Urothelium cell line (cell line): ENCODE data around the gene FAM83E.
A peak's percentile ranks its signal among the peaks of the same experiment; 100 is the strongest.
"Not testable (repeated sequence)": the region's sequence is repeated elsewhere in the genome, so short reads cannot be mapped to it uniquely, and the experiment has no call there.

Experiments
- DNase-seq: peaks from one replicate; pipeline ENCODE4 v3.0.0; 2011; ENCODE audit warnings: low spot score, mixed read lengths
- FAIRE-seq: peaks from 2 replicates; lab custom pipeline; 2011; peaks lifted over from hg19 to GRCh38; lab: Jason Lieb, UNC

The FAM83E gene

DNA sequence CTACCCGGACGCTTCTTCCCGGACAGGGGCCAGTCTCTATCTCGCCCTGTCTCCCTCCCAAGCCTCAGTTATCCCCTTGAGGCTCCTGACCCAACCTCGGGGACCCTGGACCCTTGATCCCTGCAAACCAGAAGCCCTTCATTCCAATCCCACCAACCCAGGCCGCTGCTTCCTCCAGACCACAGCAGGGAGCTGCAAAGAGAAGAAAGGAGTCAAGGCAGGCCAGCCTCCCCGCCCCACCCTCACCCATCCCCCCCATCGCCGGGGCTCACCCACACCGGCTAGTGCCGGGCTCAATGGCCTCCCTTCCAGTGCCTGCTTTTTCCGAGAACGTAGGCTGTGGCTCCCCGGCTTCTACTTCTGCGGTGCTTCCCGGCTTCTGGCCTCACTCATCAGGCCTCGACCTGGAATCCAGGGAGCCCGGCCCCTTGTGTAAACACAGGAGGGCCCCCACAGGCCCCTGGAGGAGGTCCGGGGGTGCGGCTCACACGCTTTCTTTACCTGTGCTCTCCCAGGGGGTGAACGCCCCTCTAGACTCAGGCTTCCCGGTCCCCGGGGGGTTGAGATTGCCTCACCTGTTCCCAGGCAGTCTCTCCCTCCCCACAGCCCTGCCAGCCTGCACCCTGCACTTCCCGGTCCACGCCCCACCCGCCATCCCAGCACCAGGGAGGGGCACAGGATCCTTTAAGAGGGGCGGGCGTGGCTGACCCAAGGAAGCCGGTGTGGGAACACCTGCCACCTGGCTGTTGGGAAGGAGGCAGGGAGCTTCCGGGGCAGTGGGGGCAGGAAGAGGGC lies at the start of gene FAM83E:
TSS of gene FAM83E (minus strand) at position 641 of the 795 bp plus-strand sequence. CDS start 1,704 bp downstream, outside the sequence.
- FAIRE-seq (no peak), DNase-seq (no peak)

DNA sequence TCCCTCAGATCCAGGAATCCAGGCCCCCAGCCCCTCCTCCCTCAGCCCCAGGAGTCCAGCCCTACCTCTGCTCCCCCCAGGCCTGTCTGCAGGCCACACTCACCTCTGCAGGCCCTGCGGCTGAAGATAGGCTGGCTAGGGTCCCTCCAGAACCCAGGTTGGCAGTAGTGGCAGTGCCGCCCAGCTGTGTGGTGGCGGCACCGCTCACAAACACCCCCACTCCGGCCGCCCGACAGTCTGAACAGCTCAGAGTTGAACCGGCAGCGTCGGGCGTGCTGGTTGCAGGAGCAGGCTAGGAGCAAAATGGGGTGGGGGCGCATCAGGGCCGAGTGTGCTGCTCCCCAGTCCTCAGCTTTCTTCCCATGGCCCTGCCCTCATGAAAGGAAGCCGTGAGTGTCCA lies 49.6 kb upstream of the FAM83E start:
- FAIRE-seq (no peak), DNase-seq (no peak)

DNA sequence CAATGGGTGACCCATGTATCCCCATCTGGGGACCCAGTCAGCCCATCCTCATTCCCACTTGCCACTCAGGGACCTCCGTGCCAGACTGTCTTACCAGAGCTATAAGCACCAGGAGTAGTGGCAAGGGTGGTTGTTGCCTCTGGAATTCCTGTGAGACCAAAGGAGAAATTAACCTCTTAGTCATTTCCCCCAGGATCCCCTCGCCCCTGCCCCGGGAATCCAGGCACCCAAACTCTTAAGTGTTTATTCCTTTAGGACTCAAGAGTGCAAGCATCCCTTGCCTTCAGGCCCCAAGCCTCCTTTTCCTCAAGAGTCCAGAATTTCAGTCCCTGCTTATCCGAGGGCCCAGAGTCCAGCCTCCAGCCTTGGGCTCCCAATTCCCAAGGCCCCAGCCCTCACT lies 48.8 kb upstream of the FAM83E start:
- DNase-seq (no peak), FAIRE-seq (no peak)

DNA sequence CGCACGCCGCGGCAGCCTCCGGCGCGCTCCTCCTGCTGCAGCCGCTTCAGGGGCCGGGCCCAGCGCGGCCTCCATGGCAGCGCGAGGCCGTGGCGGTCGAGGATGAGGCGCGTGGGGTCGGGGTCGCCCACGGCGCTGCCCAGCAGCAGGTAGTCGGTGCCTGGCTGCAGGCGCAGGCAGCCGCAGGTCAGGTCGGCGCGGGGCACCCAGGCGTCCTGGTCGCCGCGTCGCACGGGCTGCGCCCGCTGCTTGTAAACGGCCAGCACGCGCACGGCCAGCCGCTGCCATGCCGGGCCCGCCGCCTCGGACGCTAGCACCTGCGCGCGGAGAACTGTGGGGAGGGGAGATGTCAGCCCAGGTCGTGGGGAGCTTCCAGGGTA lies 46.8 kb upstream of the FAM83E start:
- DNase-seq (no peak), FAIRE-seq (no peak)

DNA sequence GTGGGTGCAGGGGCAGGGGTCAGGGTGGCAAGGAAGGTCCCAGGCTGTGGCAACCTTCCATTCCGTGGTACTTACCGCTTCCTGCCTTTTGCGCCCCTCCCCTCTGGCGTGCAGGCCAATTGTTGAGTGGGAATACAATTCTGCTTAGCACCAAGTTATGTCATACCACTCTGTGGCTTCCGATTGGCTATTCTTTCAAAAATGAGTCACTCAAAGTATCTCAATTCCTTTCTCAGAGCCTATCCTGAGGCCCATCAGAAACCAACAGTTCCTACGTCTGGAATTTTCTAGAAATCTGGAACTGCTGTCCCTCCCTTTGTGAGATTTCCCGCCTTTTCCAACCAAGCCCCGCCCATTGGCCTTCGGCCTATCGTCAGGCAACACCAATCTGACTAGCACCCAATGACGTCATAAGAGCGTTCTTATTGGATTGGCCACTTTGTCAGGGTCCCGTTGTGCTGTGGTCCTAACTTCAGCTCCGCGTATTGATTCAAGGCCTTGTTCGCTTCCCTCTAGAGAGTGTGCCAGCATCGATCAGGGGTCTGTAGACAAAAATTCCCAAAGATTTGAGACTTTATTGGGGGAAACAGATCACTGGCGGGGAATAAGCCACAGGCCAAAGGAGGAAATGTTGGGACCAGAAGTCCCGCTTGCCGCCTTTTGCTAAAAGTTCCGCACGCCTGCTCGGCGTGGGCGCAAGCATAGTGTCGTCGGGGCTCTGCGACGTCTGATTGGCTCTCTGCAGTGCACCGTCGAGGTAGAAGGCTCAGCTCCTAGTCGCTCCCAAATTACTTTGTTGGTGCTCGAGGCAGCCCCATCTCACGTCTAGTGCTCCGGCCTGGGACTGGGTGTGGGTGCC lies 46.2 kb upstream of the FAM83E start:
- FAIRE-seq (no peak), DNase-seq (peak; percentile 72)

DNA sequence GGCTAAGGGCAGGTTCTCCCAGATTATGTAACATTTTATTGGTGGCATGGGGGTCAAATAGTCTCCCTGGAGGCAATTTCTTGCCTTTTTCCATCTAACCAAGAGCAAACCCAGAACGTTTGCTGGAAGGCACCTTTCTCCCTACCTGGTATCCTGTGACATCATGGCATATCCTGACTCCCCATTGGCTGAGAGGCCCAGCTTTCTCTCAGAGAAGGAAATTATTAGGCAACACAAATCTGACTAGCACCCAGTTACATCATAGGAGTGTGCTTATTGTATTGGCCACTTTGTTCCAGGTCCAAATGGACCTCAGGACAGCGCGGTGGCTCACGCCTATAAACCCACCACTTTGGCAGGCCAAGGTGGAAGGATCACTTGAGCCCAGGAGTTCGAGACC lies 44.9 kb upstream of the FAM83E start:
- FAIRE-seq (no peak), DNase-seq (no peak)

DNA sequence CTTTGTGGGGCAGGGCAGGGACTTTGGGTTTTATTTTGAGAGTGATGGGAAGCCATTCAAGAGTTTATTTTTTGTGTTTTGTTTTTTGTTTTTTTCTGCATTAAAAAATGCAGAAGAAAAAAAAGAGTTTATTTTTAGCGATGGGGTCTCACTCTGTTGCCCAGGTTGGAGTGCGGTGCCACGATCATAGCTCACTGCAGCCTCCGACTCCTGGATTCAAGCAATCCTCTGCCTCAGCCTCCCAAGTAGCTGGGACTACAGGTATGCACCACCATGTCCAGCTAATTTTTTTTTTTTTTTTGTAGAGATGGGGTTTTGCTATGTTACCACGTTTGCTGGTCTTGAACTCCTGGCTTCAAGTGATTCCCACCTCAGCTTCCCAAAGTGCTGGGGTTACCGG lies 43.6 kb upstream of the FAM83E start:
- no peak for DNase-seq
- no peak for FAIRE-seq

DNA sequence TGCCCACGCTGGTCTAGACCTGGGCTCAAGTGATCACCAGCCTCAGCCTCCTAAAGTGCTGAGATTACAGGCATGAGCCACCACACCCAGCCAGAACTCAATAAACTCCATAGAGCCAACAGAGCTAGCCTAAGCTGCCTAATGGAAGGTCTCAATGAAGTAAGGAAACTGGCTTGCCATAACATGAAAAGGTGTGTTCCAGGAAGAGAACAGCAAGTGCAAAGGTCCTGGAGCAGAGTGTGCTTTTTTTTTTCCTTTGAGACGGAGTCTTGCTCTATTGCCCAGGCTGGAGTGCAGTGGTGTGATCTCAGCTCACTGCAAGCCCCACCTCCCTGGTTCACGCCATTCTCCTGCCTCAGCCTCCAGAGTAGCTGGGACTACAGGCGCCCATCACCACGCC lies 43.0 kb upstream of the FAM83E start:
- not testable (repeated sequence) for FAIRE-seq, DNase-seq

DNA sequence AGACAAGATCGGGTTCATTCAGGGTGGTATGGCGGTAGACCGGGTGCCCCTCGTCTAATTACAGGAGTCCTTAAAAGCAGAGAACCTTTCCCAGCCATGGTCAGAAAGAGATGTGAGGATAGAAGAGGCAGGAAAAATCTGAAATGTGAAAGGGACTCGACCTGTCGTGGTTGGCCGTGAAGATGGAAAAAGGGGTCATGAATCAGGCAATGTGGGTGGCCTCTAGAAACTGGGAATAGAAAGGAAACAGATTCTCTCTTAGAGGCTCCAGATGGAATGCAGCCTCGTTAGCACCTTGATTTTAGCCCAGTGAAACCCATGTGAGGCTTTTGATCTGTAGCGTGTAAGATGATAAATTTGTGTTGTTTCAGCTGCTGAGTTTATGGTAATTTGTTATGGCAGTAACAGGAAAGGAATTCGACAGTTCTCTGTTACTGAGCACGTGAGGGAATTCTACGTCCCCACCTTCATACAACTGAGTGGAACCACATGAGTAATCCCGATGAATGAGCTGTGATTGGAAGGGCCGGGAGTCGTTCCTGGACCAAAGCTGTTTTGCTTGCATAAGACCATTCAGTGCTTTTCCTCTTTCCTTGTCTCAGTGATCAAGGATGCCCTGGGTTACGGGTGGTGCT lies 42.1 kb upstream of the FAM83E start:
- peak; percentile 63 for DNase-seq
- FAIRE-seq = no peak

DNA sequence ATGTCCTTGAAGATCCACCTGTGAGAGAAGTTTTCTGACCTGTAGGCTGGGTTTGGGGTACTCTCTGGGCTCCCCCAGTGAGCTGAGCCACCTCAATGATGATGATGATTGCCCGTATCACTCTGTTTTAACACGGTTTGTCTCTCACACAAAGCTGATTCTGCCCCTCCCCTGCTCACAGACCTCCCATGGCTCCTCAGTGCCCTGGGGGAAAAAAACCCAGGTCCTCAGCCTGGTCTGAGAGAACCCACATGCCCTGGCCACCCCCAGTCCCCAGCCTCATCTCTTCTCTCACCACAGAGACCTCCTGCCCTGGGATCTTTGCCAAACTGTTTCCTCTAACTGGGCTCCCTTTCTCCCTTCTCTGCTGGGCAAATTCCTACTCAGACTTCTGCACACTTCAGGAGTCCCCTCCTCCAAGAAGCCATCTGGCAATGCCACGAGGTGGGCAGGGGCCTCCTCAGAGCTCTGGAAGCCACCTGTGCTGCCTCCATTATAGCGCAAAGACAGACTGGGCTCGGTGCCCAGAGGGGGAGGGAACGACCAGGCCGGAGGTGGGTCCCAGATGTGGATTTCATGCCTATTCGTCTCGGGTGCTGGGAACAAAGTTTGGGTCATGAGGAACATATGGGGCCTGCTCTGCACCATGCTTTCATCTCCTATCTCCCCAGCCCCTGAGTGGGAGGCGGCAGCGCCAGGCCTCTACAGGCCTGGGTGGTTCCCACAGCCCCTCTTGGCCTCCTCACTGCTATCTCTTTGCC lies 39.6 kb upstream of the FAM83E start:
- no peak for DNase-seq
- no peak for FAIRE-seq

DNA sequence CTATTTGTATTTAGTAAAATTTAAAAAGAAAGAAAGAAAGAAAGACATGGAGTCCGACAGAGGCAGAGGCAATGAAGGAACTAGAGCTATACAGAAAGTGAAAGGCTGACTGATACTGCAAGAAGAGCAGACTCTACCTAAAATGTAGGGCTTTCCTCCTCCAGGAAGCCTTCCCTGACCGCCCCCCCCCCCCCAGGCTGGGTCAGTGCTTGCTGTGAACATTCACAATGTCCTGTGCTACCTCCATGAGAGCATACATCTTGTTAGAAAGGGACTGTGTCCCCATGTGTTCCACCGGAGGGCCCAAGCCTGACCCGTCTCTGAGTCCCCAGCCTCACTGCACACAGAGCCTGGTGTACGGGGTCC lies 36.8 kb upstream of the FAM83E start:
- FAIRE-seq (no peak), DNase-seq (no peak)

DNA sequence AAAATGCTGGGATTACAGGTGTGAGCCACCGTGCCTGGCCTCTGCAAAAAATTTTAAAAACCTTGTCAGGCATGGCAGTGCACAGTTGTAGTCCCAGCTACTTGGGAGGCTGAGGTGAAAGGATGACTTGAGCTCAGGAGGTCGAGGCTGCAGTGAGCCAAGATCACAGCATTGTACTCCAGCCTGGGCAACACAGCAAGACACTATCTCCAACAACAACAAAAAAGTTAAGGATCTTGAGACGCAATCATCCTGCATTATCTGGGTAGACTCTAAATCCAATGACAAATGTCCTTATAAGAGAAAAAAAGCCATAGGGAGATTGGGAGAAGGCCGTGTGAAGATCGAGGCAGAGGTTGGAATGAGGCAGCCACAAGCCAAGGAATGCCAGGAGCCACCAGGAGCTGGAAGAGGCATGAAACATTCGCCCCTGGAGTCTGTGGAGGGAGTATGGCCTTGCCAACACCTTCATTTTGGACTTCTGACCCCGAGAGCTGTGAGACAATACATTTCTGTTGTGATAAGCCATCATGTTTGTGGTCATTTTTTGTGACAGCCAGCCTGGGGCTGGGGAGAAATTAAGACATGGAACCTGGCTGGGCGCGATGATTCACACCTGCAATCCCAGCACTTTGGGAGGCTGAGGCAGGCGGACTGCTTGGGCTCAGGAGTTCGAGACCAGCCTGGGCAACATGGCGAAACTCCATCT lies 36.3 kb upstream of the FAM83E start:
- FAIRE-seq = no peak
- DNase-seq = no peak

DNA sequence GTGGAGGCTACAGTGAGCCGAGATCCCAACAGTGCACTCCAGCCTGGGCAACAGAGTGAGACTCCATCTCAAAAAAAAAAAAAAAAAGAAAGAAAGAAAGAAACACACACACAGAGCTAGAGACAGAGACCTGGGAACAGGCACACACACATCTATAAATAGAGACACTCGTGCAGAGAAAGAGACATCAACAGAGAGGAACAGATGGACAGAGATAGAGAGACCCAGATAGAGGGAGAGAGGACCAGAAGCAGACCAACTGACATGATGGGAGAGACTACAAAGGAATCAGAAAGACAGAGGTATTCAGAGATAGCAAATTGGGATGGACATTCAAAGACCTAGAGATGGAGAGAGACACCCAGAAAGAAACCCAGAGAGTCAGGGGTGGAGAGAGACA lies 33.3 kb upstream of the FAM83E start:
- no peak for FAIRE-seq
- no peak for DNase-seq

DNA sequence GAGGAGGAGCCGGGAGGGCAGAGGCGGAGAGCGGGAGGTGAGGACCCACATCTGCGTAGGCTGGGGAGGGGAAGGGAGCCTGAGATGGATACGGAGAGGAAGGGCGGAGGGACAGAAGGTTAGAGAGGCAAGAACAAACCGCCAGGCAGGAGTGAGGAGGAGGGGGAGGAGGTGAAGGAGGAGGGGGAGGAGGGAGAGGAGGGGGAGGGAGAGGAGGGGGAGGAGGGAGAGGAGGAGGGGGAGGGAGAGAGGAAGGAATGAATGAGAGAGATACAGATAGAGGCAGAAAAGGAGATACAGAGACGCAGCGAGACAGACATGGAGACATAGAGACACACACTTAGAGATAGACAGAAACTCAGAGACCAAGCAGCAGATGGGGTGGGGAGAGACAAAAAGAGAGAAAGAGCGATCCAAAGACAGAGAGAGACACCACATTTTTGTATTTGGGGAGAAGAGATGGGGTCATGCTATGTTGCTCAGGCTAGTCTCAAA lies 31.9 kb upstream of the FAM83E start:
- no peak for FAIRE-seq

DNA sequence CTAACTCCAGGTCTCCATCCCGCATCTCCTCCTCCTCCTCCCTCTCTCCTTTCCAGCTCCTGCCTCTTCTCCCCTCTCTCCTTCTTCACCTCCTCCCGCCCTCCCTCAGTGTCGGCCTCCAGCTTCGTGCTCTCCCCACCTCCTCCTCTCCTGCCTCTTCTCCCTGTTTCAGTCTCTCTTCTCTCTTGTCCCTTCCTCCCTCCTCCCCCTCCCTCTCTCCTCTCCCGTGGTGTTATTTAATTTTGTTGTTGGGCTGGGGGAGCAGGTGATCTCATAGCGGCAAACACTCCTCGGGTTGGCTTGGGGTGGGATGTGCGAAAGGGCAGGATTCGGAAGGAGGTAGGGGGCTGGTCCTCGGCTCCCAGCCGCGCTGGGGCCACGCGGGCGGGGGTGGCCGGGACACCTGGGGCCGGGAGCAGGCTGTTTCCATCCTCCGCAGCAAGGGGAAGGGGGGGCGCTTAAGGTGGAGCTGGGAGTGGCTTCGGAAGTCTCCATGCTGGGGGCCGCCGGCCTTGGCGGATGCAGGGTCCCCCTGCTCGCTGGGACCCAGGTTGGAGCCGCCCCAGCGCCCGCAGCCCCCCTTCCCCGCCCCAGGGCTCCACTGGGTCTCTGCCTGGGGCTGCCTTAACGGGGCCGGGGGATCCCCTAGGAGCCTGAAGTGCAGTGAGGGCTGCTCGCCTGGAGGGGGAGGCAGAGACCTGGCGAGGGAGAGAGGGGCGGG lies 31.3 kb upstream of the FAM83E start, which contains the start of gene CA11:
TSS of gene CA11 (minus strand) at position 187 of the 721 bp plus-strand sequence. CDS start 555 bp downstream, outside the sequence.
- no peak for FAIRE-seq
- peak; percentile 90 for DNase-seq

More for the DNA sequence above, 31.9 kb upstream of the FAM83E start:
- no peak for DNase-seq

DNA sequence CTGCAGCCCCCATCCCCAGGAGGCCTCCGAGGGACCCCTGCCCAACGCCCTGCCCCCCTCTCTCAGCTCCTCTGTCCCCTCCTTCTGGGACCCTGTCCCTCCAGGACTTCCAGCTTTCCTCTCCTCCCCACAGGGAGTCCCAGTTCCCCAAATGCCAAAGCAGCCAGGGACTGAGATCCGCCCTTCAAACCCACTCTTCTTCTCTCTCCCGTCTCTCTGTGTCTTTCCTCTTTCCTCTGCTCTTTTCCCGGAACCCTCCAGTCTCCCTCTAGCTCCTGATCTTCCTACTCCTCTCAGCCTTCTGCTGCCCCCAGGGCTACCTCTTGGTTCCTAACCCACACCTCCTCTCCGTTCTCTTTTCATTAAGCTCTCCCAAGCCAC lies 30.7 kb upstream of the FAM83E start:
- no peak for FAIRE-seq

DNA sequence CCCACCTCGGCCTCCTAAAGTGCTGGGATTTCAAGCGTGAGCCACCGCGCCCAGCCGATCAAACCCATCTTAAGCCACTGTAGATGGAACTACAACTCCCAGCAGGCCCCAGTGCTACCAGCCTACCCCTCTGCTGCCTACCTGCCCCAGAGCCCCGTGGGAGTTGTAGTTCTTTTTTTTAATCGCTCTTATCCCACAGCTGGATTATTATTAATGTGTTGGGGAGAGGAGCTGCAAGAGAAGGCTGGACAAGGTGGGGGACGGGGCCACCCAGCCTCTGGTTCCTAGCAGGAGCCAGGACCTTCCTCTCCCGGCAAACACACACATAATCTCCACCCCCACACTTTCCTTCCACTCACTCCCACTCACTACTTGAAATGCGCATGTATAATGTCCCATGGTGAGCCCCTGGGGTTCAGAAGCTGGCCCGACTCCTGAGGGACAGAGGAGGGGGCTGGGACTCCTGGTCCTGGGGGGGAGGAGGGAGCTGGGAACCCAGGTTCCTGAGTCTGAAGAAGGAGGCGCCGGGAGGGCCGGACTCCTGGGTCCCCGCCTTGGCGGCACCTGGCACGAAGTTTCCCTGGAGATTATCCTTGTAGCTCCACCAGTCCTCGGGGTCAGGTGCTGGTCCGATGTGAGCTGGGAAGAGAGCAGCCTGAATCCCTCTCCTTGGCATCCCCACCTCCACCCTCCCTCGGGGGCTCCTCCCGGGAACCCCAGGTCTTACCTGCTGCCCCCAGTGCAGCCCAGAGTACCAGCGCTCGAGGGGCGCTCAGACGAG lies 30.2 kb upstream of the FAM83E start:
- DNase-seq (no peak), FAIRE-seq (no peak)

More for the DNA sequence above, 30.7 kb upstream of the FAM83E start:
- no peak for DNase-seq

DNA sequence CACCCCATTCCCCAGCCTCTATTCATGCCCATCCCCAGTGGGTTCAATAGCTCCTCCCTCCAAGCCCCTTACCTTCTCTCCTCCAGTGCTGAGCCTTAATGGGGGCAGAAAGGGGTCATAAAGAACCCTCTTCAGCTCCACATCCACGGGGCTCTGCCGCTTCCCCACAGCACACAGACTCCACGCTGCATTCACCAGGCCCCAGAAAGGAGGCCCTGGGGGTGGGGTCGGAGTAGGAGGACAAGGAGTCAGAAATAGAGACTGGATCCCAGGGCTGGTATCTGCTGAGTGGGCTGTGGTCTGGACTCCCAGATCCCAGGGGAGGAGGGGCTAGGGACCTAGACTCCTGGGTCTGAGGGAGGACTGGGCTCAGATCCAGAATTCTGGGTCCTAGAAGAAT lies 29.5 kb upstream of the FAM83E start:
- no peak for FAIRE-seq
- no peak for DNase-seq

DNA sequence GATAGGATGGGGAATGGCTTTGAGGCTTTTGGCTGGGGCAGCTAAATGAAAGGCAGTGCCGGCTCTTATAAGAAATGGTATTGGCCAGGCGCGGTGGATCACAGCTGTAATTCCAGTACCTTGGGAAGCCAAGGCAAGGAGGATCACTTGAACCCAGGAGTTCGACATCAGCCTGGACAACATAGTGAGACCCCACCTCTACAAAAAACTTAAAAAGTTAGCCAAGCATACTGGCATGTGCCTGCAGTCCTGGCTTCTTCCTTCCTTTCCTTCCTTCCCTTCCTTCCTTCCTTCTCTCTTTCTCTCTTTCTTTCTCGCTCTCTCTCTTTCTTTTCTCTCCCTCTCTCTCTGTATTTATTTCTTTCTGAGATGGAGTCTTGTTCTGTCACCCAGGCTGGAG lies 28.0 kb upstream of the FAM83E start:
- no peak for FAIRE-seq
- DNase-seq = no peak
